ENCODE data around the gene HOPX.

The HOPX gene

GRCh38 chr4:56648824-56649151 lies 32.3 kb downstream of the HOPX start:
- Histone ChIP-seq H3K27me3 (ENCODE audit: insufficient read depth, low read depth, severe bottlenecking) (no peaks in the 10 kb centered on the region), H3K4me3 (ENCODE audit: low read depth, low read length) (no peak overlapping the region), H3K27ac (no peak overlapping the region), H3K9me3 (ENCODE audit: severe bottlenecking) (no peaks in the 10 kb centered on the region), H3K36me3 (no peaks in the 10 kb centered on the region)
- no peak for TF ChIP-seq CTCF (IDR thresholded peaks at IDR 0.05; ENCODE audit: low read depth, low read length)
- no peak for DNase-seq

- Histone ChIP-seq H3K27me3 (ENCODE audit: insufficient read depth, low read depth, severe bottlenecking) (no peaks in the 10 kb centered on the region), H3K36me3 (no peaks in the 10 kb centered on the region), H3K9me3 (ENCODE audit: severe bottlenecking) (no peaks in the 10 kb centered on the region), H3K4me3 (ENCODE audit: low read depth, low read length) (no peak overlapping the region), H3K27ac (no peak overlapping the region)
- TF ChIP-seq CTCF (IDR thresholded peaks at IDR 0.05; ENCODE audit: low read depth, low read length): no peak
- DNase-seq: no peak
These were observed 32.9 kb downstream of the HOPX start for GRCh38 chr4:56648021-56648823.

- H3K9me3 ChIP-seq (ENCODE audit: severe bottlenecking): no peaks in the 10 kb centered on the region
- no peaks in the 10 kb centered on the region for H3K27me3 ChIP-seq (ENCODE audit: insufficient read depth, low read depth, severe bottlenecking)
- H3K4me3 ChIP-seq (ENCODE audit: low read depth, low read length): no peak overlapping the region
- H3K36me3 ChIP-seq: no peaks in the 10 kb centered on the region
- H3K27ac ChIP-seq: no peak overlapping the region
- no peak for TF ChIP-seq CTCF (IDR thresholded peaks at IDR 0.05; ENCODE audit: low read depth, low read length)
- DNase-seq: no peak
These were observed 34.8 kb downstream of the HOPX start for GRCh38 chr4:56646341-56646740.

GRCh38 chr4:56643596-56643995 lies 37.5 kb downstream of the HOPX start:
- no peaks in the 10 kb centered on the region for H3K9me3 ChIP-seq (ENCODE audit: severe bottlenecking)
- DNase-seq: no peak
- TF ChIP-seq CTCF (IDR thresholded peaks at IDR 0.05; ENCODE audit: low read depth, low read length): no peak
- H3K27me3 ChIP-seq (ENCODE audit: insufficient read depth, low read depth, severe bottlenecking): no peaks in the 10 kb centered on the region
- H3K36me3 ChIP-seq: no peaks in the 10 kb centered on the region
- no peak overlapping the region for H3K4me3 ChIP-seq (ENCODE audit: low read depth, low read length)
- H3K27ac ChIP-seq: no peak overlapping the region

GRCh38 chr4:56641494-56642051 lies 39.5 kb downstream of the HOPX start:
- no peak for DNase-seq
- TF ChIP-seq CTCF (IDR thresholded peaks at IDR 0.05; ENCODE audit: low read depth, low read length): no peak
- Histone ChIP-seq H3K9me3 (ENCODE audit: severe bottlenecking) (no peaks in the 10 kb centered on the region), H3K36me3 (no peaks in the 10 kb centered on the region), H3K27ac (no peak overlapping the region), H3K4me3 (ENCODE audit: low read depth, low read length) (no peak overlapping the region), H3K27me3 (ENCODE audit: insufficient read depth, low read depth, severe bottlenecking) (no peaks in the 10 kb centered on the region)

All from WERI-Rb-1 (cell line).